Left colon (tissue), 2 donors: ENCODE data around the gene PIK3C2G. TPM values are rescaled to one million over a fixed set of nuclear protein-coding genes. Genes with fewer than 3 reads are reported as not detected.

Source experiments
- ATAC-seq: fragments of 200-7000 bp; cut with Tn5 transposase; one replicate; pipeline ENCODE4 v1.9.1; 2020; ENCODE audit warnings: mild to moderate bottlenecking, moderate library complexity
- DNase-seq, 2 donors: peaks; one replicate each; pipeline ENCODE4 v3.0.0-alpha.2; 2020
- intact Hi-C, 2 donors: fragments of 100-400 bp; cut with DNase I in 1 of 2; cut with micrococcal nuclease in 1 of 2; formaldehyde crosslinking; loops; one replicate each; pipeline versions ENCODE4 v1.11.2 to v1.14.0; 2022; cut with DNase I, micrococcal nuclease
- total RNA-seq, 2 donors: library from RNA; stranded (reverse); fragmentation: NEBNext Ultra II Directional; extraction: Animal tissue kit (Norgen Biotek cat#: 25700); gene quantifications; one replicate each; pipeline ENCODE4 v1.2.1, GENCODE V29; 2021
- donor health status: DM: no; HTN: no; CAD: no.
- donor health status: DM: yes; HTN: yes; CAD: no.

PIK3C2G gene
- total RNA-seq, 2 donors from 2014 or later, result 0.56 to 0.89 TPM

DNA sequence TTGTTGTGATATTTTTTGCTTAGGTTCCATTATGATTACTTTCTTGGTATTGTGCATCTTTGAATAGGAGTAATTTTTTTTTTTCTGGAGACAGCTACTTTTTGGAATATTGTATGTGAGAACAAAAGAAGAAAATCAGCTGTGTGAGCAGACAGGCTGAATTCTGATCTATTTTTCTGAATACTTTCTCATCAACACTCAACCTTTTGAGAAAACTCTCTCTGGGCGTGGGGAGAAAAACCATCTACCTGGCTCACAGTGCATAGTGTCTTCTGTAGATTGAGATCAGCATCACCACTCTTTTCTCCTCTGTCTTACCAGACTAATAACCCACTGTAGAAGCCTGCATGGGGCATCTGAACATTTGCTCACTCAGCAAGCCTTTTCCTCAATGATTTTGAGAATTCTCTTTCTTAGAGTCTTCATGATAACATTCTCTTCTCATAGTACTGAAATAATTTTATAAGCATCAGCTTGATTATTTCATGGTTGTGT is 3.3 kb downstream of the PIK3C2G start:
- no peak for ATAC-seq
- no peak for DNase-seq
- intact Hi-C loops, result no loop called here

DNA sequence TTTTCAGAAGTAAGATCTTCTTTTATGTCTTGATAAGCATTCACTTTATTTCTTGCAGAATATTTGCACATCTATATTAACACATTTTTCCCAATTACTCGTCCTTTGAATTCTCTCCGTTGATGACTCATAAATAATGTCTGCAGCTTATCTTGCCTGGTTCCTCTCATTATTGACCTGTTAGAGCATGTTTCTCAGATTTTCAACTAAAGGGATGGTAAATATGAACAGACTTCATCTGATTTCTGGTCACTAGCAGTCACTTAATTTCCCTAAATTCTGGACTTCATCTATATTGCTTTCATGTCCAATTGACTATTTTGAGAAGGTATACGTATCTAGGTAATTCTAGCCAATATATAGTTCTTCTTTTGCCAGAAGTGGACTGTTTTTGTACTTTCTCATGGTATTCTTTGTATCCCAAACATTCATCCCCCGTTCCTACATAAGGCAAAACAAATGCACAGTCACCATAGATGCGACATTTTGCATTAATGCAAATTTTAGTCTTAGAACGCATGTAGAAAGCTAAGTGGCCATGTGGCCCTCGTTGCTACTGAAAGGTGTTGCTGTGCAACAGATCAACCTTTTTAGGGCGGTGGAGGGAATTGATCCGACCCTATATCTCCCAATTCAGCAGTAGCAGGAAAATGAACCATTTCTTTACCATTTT is 6.2 kb downstream of the PIK3C2G start:
- intact Hi-C loops, result no loop called here
- ATAC-seq (no peak), DNase-seq (no peak)

DNA sequence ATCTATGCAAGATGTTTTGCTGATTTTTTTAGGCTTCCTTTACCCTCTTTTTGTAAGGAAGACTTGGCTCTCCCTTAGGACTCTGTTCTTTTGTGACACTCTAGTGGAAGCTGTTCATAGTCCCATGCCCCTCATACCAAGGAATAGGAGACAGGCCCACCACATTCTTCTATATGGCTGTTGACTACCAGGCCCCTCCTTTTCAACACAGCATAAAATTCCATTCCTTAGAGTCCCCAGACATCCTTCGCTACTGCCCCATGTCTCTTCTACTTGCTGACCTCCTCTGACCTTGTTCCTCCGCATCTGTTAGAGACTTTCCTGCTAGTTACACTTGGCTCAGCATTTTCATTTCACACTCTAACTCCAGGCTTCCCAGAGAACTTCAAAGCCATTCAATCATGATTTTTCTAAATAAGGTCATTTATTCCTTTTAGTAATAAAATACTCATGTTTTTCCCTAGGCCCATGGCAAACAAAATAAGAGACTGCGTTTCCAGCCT is 9.7 kb downstream of the PIK3C2G start:
- ATAC-seq, result no peak
- intact Hi-C loops, result no loop called here
- DNase-seq, result no peak

DNA sequence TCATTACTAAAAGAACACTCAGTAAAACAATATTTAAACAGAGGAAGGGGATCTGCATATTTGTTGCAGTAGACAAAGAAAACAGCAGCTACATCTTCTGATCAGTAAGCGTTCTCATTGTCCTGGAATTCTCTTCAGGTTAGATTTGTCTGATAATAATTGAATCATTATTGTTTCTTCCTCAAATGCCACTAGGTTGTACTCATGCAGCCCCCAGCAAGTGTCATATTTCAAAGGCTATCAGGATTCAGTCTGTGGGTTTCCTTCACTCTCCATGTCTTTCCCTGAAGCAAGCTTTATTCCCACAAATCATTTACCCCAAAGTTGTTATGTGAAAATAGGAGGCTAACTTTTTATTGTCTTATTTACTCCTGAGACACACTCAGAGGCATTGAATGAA is 14.7 kb downstream of the PIK3C2G start:
- no peak for ATAC-seq
- intact Hi-C loops, result no loop called here
- no peak for DNase-seq

DNA sequence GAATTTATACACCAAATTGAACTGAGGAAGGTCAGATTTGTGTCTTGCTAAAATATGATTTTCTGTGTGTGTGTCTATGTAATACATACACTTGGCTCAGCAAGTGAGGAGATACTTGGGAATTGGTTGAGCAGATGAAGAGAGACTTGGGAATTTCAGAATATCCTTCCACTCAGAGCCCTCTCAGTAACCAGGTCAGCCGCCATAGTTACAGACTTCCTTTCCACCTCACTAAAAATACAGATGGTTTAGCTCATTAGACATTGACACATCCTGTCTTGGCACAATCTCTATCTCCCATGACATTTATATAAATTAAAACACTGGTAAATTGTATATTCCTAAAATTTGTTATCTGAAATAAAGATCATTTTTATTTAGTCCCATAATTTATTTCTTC is 15.9 kb downstream of the PIK3C2G start:
- DNase-seq (no peak), ATAC-seq (no peak)
- intact Hi-C loops, result no loop called here

DNA sequence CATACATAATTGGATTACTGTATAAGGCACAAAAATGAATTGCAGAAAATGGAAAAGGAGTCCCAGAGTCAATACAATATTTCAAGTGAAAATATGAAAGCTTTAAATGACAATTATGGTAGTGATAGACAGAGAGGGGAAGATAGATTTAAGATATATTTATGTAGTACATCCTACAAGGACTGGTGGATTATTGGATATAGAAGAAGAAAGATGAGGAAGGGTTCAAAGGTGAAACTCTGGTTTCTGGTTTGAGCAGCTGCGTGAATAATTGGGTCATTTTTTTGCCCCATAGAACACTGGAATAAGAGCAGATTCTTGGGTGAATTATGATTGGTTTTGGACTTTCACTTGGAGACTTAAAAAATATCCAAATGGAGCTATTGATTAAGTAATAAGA is 19.4 kb downstream of the PIK3C2G start:
- ATAC-seq, result no peak
- DNase-seq, result no peak
- intact Hi-C loops, result no loop called here

DNA sequence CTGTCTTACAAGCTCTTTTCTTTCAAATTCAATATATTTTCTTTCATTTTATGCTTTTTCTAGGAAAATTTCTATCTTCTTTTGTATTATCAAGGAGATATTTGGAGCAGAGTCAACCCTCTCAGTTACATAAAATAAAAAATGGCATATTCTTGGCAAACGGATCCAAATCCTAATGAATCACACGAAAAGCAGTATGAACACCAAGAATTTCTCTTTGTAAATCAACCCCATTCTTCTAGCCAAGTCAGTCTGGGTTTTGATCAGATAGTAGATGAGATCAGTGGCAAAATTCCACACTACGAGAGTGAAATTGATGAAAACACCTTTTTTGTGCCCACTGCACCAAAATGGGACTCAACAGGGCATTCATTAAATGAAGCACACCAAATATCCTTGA is 20.6 kb downstream of the PIK3C2G start:
- ATAC-seq (no peak), DNase-seq (no peak)
- intact Hi-C loops, result no loop called here

DNA sequence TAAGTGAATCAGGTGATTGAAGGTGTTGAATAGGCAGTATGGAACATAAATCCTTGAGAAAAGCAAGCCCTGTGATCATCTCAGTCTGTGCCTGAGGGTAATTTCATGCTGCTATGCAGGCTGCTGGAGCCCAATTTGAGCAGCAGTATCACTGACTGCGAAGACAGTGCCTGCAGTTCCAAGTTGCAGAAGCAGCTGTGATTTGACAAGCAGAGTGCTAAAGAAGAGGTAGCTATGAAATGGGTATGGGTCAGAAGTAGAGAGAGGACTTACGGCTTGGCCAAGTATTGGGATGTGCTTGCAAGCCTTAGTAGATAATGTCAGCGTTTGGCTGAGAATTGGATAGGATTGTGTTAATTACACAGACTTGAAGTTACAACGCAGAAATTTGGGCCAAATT is 22.5 kb downstream of the PIK3C2G start:
- intact Hi-C loops, result no loop called here
- ATAC-seq (no peak), DNase-seq (no peak)

DNA sequence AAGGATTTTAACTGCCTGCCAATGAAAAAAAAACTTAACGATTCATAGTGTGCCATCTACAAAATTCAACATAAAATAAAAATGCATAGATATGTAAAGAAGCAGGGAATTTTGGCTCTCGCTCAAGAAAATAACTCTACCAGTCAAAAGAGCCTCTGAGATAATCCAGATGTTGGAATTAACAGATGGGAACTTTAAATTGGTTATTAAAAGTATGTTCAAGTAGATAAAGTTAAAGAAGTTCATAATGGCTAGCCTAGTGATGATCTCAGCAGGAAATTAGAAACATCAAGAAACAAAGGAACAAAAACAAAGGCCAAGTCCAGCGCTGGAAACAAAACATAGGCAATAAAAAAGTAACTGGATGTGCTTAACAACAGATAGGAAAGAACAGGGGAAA is 23.1 kb downstream of the PIK3C2G start:
- intact Hi-C loops, result no loop called here
- DNase-seq, result no peak
- ATAC-seq, result no peak

DNA sequence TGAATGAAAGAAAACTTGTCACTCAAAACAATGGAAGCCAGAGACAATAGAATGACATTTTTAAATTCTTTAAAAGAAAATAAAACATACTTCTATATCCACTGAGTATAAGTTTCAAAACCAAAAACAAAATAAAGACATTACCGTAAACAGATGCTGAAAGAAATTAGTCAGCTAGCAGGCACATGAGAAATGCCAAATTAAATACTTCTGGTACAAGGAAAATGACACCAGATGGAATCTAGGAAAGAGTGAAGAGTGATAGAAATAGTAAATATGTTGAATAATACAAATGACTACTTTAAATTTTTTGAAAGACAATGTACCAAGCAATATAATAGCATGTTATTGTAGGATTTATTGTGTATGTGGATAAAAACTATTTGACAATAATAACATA is 23.8 kb downstream of the PIK3C2G start:
- no peak for DNase-seq
- ATAC-seq, result no peak
- intact Hi-C loops, result no loop called here

DNA sequence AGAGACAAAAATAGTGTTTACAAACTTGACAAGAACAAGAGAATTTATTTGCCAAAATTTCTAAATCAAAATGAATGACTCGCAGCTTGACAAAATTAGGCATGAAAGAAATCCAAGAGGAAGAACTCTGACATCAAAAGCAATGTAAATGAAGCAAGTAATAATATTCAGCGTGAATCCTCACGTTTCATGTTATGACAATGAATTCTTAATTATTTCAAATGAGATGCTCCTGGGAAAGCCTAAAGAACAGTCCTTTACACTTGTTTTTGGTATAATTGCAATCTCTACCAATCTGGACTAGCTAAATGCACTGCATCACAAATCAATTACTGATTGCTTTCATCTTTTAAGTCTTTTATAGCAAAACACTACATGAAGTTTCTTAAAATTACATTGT is 29.1 kb downstream of the PIK3C2G start:
- no peak for DNase-seq
- intact Hi-C loops, result no loop called here
- ATAC-seq, result no peak

DNA sequence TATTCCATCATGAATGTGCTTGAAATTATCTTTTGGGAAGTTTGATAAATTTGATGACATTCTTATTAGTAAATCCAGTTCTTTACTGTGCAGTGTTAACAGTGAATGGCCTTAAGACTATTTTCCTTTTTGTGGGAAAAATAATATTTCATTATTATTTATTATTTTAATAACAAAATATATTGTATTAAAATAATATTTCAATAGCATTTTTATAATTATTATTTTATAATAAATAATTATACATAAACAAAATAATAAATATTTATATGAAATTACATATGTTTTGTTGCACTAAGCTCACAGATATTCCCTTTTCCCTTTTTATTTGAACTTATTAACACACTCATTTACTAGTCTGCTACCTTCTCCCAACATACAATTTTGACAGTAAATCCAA is 33.6 kb downstream of the PIK3C2G start:
- intact Hi-C loops, result no loop called here

DNA sequence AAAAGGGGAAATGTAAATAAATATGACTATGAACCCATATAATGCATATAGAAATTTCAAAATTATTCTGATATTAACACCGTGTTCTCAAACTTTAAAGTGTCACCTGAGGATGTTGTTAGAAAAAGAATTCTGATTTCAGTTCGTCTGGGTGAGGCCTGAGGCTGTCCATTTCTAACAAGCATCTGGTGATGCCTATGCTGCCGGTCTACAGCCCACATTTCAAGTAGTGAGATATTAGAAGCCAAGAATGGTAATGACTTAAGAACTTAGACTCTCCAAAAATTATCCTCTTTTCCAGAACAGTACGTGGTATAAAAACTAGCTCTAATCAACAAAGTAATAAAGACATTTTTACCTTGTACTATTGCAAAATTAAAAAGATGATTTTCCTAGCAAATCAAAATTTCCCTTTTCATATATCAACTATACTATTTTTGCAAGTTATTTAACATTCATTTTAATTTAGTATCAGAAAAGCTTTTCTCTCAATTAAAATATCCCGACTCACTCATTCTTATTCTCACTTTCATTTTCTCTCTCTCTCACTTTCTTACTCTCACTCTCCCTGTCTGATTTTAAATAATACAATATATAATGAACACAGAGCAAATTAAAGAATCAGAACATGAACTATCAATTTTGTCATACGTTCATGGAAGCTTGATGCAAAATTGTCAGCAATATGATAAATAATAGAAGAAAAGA is 35.0 kb downstream of the PIK3C2G start:
- no peak for DNase-seq
- ATAC-seq, result no peak
- intact Hi-C loops, result no loop called here

More for the DNA sequence above, 33.6 kb downstream of the PIK3C2G start:
- no peak for ATAC-seq
- no peak for DNase-seq

DNA sequence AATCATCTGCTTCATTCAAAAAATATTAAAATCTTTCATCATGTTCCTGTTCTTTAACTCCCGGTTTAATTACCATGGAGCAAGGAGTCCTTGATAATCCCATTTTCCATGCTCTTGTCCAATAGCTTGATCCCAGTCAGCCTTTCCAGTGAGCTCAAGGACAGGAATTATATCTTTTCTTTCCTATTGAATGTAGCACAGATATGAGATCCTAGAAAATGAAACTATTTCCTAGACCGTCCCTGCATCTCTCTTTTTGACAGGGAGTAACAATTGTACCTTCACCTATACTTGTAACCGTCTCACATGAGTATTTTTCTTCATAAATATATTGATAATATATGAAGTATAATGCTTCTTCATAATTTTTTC is 35.6 kb downstream of the PIK3C2G start:
- ATAC-seq (no peak), DNase-seq (no peak)
- intact Hi-C loops, result no loop called here

DNA sequence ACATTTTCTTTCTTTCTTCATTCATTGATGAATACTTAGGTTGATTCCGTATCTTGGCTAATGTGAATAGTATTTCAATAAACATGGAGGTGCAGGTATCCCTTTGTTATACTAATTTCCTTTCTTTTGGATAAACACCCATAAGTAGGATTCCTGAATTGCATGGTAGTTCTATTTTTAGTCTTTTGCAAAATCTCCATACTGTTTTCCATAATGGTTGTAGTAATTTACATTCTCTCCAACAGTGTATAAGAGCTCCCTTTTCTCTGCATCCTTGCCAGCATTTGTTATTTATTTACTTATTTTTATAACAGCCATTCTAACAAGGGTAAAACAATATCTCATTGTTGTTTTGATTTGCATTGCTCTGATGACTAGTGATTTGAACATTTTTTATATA is 36.6 kb downstream of the PIK3C2G start:
- DNase-seq, result no peak
- intact Hi-C loops, result no loop called here
- no peak for ATAC-seq

DNA sequence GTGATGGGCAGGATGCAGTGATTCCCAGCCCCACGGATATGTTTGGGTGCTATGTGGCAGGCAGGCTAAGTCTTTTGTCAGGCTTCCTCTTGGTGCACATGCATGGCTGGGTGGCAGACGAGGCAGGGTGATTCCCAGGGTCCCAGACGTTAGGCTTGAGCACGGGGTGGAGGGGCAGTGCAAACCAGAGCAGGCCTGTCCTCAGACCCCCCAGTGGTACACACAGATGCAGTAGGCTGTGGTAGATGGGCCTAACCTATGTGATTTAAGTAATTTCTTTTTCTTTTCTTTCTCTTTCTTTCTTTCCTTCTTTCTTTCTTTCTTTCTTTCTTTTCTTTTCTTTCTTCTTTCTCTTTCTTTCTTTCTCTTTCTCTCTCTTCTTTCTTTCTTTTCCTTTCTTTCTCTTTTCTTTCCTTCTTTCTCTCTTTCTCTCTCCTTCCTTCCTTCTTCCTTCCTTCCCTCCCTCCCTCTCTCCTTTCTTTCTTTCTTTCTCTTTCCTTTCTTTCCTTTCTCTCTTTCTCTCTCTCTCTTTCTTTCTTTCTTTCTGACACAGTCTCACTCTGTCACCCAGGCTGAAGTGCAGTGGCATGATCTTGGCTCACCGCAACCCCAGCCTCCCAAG is 41.6 kb downstream of the PIK3C2G start:
- DNase-seq, result no peak
- intact Hi-C loops, result no loop called here
- ATAC-seq, result no peak

DNA sequence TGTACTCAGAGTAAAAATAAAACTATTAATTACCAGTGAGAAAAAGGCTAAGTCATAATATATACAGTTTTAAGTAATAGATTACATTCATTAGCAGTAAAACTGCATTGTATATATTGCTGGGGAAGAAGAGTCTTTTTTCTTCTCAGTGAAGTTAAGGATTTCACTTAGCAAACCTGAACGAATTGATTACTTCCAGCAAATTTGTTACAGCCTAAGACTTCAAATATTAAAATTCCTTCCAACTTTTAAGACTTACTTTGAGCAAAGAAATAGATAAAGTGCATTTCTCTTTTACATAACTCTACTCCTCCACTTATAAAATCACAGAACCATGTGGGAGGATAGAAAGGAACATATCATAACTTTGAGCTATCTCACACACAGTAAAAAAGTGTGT is 43.3 kb downstream of the PIK3C2G start:
- DNase-seq (no peak), ATAC-seq (no peak)
- intact Hi-C loops, result no loop called here

DNA sequence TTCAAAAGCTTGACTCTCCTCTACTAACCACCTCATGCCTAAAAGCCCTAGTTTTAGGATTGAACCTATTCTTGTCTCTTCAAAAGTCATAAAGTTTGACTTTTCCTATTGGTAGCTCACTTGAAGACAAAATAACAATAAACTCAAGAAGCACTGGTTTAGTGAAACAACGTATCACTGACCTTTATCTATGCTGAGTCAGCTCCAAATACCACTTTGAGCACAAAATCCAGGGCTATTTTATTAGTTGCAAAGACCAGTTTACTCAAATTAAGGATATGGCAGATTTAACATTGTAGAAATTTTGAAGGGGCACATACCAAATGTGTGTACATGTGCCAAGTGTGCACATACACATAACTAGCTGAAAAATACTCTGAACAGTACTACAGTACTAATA is 45.0 kb downstream of the PIK3C2G start:
- intact Hi-C loops, result no loop called here
- no peak for ATAC-seq
- DNase-seq, result no peak

DNA sequence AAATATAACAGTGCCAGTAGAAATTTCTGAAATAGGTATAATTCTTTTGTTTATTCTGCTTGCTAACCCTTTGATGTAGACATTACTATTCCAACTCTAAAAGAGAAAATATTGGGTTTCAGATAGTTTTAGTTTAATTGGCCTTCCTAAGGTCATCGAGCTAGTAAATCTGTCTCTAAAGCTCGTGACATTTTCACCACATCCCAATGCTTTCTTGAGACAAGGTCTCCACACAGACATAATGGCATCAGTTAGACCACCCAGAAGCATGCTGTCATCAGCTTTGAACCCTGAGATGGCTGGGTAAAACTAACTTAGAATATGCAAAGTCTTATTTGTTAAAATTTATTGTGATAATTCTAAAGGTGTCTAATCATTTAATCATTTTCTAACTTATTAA is 52.0 kb downstream of the PIK3C2G start:
- ATAC-seq (no peak), DNase-seq (no peak)
- intact Hi-C loops, result no loop called here

DNA sequence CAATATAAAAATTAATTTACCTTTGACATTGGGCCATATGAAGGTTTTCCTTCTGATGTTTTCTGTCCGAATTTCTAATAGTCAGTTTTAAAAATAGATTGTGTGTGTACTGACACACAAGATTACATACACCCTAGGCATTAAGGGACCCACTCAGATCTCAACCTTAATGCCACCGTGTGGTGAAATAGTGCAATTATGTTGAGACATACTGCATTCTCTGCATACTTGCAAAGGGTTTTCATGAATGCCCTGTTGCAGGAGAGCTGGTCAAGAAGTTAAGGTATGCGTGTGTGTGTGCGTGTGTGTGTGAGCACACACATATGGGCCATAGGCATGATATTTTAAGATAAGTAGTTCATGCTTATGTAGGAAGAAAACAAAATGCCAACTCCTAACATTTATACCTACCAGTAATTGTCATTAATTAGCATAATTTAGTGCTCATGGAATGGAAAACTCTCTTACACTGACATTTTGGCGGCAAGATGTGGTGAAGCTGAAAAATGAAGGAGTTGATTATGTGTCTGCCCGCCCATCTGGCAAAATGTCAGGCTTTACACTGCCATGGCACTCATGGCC is 58.8 kb downstream of the PIK3C2G start:
- ATAC-seq (peak; percentile 83), DNase-seq (no peak)
- intact Hi-C loops, result no loop called here
